OCI-LY1 (cell line): ENCODE measurements around the gene ASB11.
"Not testable (repeated sequence)": the region's sequence is repeated elsewhere in the genome, so short reads cannot be mapped to it uniquely, and the experiment has no call there.

Experiments used
- H2AFZ ChIP-seq: fragments of 200-600 bp; sonication (generic), shearing (Covaris generic); 2 replicates; pipeline ENCODE4 v1.6.0; 2014; ENCODE audit warnings: antibody characterized with exemption, mild to moderate bottlenecking, low read length
- H3F3A ChIP-seq: fragments of 200-600 bp; sonication (generic), shearing (Covaris generic); 2 replicates; pipeline ENCODE4 v1.6.0; 2014; ENCODE audit warnings: mild to moderate bottlenecking, antibody characterized with exemption, low read length, moderate library complexity; ENCODE audit not compliant: insufficient read depth
- H3K27ac ChIP-seq: fragments of 200-600 bp; sonication (generic); 2 replicates; pipeline ENCODE4 v1.5.1; 2014; ENCODE audit warnings: low read length, mixed run types, mild to moderate bottlenecking, low read depth; ENCODE audit not compliant: poor library complexity, severe bottlenecking
- H3K27me3 ChIP-seq: fragments of 200-600 bp; sonication (generic); 2 replicates; pipeline ENCODE4 v1.6.0; 2014; ENCODE audit warnings: antibody characterized with exemption, mild to moderate bottlenecking, low read length, moderate library complexity; ENCODE audit not compliant: insufficient read depth
- H3K36me3 ChIP-seq: fragments of 200-600 bp; sonication (generic); 2 replicates; pipeline ENCODE4 v1.6.1; 2014; ENCODE audit warnings: mild to moderate bottlenecking, antibody characterized with exemption, low read length, moderate library complexity, mixed read lengths; ENCODE audit not compliant: insufficient read depth
- H3K4me1 ChIP-seq: fragments of 200-600 bp; sonication (generic); 2 replicates; pipeline ENCODE4 v1.5.1; 2014; ENCODE audit warnings: mild to moderate bottlenecking, low read length, moderate library complexity; ENCODE audit not compliant: insufficient read depth, severe bottlenecking
- H3K4me2 ChIP-seq: fragments of 200-600 bp; sonication (generic), shearing (Covaris generic); 2 replicates; pipeline ENCODE4 v1.6.1; 2014; ENCODE audit warnings: low read length
- H3K4me3 ChIP-seq: fragments of 200-600 bp; sonication (generic); 2 replicates; pipeline ENCODE4 v1.5.1; 2014; ENCODE audit warnings: low read length, low read depth, mild to moderate bottlenecking, mixed read lengths; ENCODE audit not compliant: poor library complexity, severe bottlenecking
- H3K79me2 ChIP-seq: fragments of 200-600 bp; shearing (Covaris generic); 2 replicates; pipeline ENCODE4 v1.6.1; 2016; ENCODE audit warnings: mixed run types, low read length, mixed read lengths; ENCODE audit not compliant: insufficient read depth
- H3K9ac ChIP-seq: fragments of 200-600 bp; sonication (generic), shearing (Covaris generic); 2 replicates; pipeline ENCODE4 v1.6.1; 2014; ENCODE audit warnings: mild to moderate bottlenecking, low read length, mixed read lengths
- H3K9me2 ChIP-seq: fragments of 200-600 bp; sonication (generic), shearing (Covaris generic); 2 replicates; pipeline ENCODE4 v1.6.1; 2014; ENCODE audit warnings: low read depth, mild to moderate bottlenecking, low read length, mixed read lengths
- H3K9me3 ChIP-seq: fragments of 200-600 bp; shearing (Covaris generic); 2 replicates; pipeline ENCODE4 v1.6.1; 2014; ENCODE audit warnings: low read length, mixed read lengths
- H4K20me1 ChIP-seq: fragments of 200-600 bp; sonication (generic), shearing (Covaris generic); 2 replicates; pipeline ENCODE4 v1.6.0; 2016; ENCODE audit warnings: mild to moderate bottlenecking, low read length; ENCODE audit not compliant: insufficient read depth
- EZH2 ChIP-seq: fragments of 200-600 bp; sonication (generic), shearing (Covaris generic); IDR thresholded peaks from 2 replicates; pipeline ENCODE4 v1.8.0; 2017; ENCODE audit warnings: borderline replicate concordance, mixed run types, mild to moderate bottlenecking, antibody characterized with exemption, low read length, moderate library complexity, mixed read lengths
- TF ChIP-seq, protein P1 (sequence below): fragments of 200-600 bp; sonication (generic), shearing (Covaris generic); IDR thresholded peaks from 2 replicates; pipeline ENCODE4 v1.5.1; 2017; ENCODE audit warnings: mild to moderate bottlenecking, antibody characterized with exemption, low read length, moderate library complexity, mixed read lengths

Gene ASB11

GRCh38 chrX:15311119-15311518 is 4.3 kb downstream of the ASB11 start:
- no peaks in the 10 kb centered on the region for H3F3A ChIP-seq
- H3K27ac ChIP-seq, result no peak overlapping the region
- no peaks in the 10 kb centered on the region for H3K4me1 ChIP-seq
- no peak overlapping the region for H3K9ac ChIP-seq
- no peaks in the 10 kb centered on the region for H3K79me2 ChIP-seq
- no peak overlapping the region for H2AFZ ChIP-seq
- no peaks in the 10 kb centered on the region for H3K27me3 ChIP-seq
- H3K4me3 ChIP-seq, result no peak overlapping the region
- TF ChIP-seq, protein P1, sequence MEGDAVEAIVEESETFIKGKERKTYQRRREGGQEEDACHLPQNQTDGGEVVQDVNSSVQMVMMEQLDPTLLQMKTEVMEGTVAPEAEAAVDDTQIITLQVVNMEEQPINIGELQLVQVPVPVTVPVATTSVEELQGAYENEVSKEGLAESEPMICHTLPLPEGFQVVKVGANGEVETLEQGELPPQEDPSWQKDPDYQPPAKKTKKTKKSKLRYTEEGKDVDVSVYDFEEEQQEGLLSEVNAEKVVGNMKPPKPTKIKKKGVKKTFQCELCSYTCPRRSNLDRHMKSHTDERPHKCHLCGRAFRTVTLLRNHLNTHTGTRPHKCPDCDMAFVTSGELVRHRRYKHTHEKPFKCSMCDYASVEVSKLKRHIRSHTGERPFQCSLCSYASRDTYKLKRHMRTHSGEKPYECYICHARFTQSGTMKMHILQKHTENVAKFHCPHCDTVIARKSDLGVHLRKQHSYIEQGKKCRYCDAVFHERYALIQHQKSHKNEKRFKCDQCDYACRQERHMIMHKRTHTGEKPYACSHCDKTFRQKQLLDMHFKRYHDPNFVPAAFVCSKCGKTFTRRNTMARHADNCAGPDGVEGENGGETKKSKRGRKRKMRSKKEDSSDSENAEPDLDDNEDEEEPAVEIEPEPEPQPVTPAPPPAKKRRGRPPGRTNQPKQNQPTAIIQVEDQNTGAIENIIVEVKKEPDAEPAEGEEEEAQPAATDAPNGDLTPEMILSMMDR, result no peak
- TF ChIP-seq EZH2, result no peak
- H3K9me3 ChIP-seq, result no peaks in the 10 kb centered on the region
- H3K4me2 ChIP-seq, result no peak overlapping the region
- no peaks in the 10 kb centered on the region for H3K36me3 ChIP-seq
- no peaks in the 10 kb centered on the region for H3K9me2 ChIP-seq
- H4K20me1 ChIP-seq, result no peaks in the 10 kb centered on the region

GRCh38 chrX:15310117-15310516 is 5.3 kb downstream of the ASB11 start:
- Histone ChIP-seq H3F3A (no peaks in the 10 kb centered on the region), H3K4me2 (no peak overlapping the region), H3K27me3 (no peaks in the 10 kb centered on the region), H3K4me3 (no peak overlapping the region), H2AFZ (no peak overlapping the region), H3K79me2 (no peaks in the 10 kb centered on the region), H3K27ac (no peak overlapping the region), H4K20me1 (no peaks in the 10 kb centered on the region), H3K9me2 (no peaks in the 10 kb centered on the region), H3K36me3 (no peaks in the 10 kb centered on the region), H3K9ac (no peak overlapping the region), H3K4me1 (no peaks in the 10 kb centered on the region), H3K9me3 (no peaks in the 10 kb centered on the region)
- TF ChIP-seq EZH2, result no peak
- TF ChIP-seq, protein P1, result no peak

- not testable (repeated sequence) for H3K4me2 ChIP-seq, H3K9me2 ChIP-seq, H3F3A ChIP-seq, H3K4me1 ChIP-seq, H3K9ac ChIP-seq, H3K4me3 ChIP-seq, H3K79me2 ChIP-seq, H3K27ac ChIP-seq, H3K36me3 ChIP-seq, H3K9me3 ChIP-seq, H2AFZ ChIP-seq, H3K27me3 ChIP-seq, H4K20me1 ChIP-seq
These were observed 9.5 kb downstream of the ASB11 start for GRCh38 chrX:15305899-15306298.

DNA sequence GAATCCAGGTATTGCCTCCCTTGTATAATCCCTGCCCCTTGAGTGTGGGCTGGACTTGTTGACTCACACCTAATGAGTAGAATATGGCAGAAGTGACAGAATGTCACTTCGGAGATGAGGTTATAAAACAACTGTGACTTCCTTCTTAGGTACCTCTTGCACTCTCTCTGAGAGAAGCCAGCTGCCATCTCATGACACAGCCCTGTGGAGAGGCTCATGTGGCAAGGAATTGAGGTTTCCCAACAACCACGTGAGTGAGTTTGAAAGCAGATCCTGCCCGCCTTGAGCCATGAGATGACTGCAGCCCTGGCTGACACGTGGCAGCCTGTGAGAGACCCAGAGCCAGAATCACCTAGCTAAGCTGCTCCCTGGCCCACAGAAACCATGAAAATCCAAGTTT is 13.5 kb downstream of the ASB11 start:
- Histone ChIP-seq H4K20me1 (no peaks in the 10 kb centered on the region), H3K27ac (no peak overlapping the region), H3K9me3 (no peaks in the 10 kb centered on the region), H3F3A (no peaks in the 10 kb centered on the region), H3K4me1 (no peaks in the 10 kb centered on the region), H3K79me2 (no peaks in the 10 kb centered on the region), H2AFZ (no peak overlapping the region), H3K9ac (no peak overlapping the region), H3K4me3 (no peak overlapping the region), H3K36me3 (no peaks in the 10 kb centered on the region), H3K9me2 (no peaks in the 10 kb centered on the region), H3K4me2 (no peak overlapping the region), H3K27me3 (no peaks in the 10 kb centered on the region)
- TF ChIP-seq, protein P1, result no peak
- TF ChIP-seq EZH2, result no peak
